Left ventricle myocardium inferior (tissue), 1 donor: ENCODE results near the gene GPRIN1. TPM values are rescaled to one million over a fixed set of nuclear protein-coding genes. Genes with fewer than 3 reads are reported as not detected.

ENCODE experiments used
- DNase-seq: peaks from one replicate; pipeline ENCODE4 v3.0.0-alpha.2; 2020
- H3K27ac ChIP-seq: fragments of 200-600 bp; replicated peaks from 2 replicates; pipeline ENCODE4 v1.8.0; 2021
- H3K27me3 ChIP-seq: fragments of 200-600 bp; 2 replicates; pipeline ENCODE4 v1.8.0; 2021; ENCODE audit warnings: low read depth
- H3K36me3 ChIP-seq: fragments of 200-600 bp; 2 replicates; pipeline ENCODE4 v1.8.0; 2021
- H3K4me1 ChIP-seq: fragments of 200-600 bp; 2 replicates; pipeline ENCODE4 v1.8.0; 2021
- H3K4me3 ChIP-seq: fragments of 200-600 bp; 2 replicates; pipeline ENCODE4 v1.8.0; 2021; ENCODE audit warnings: mild to moderate bottlenecking, moderate library complexity
- H3K9me3 ChIP-seq: fragments of 200-600 bp; replicated peaks from 2 replicates; pipeline ENCODE4 v1.8.0; 2021
- CTCF ChIP-seq: fragments of 200-600 bp; IDR thresholded peaks from 2 replicates; pipeline ENCODE4 v1.8.0; 2021; ENCODE audit warnings: antibody characterized with exemption, mild to moderate bottlenecking, borderline replicate concordance
- intact Hi-C: fragments of 100-400 bp; cut with micrococcal nuclease; formaldehyde crosslinking; loops from one replicate; pipeline ENCODE4 v1.11.0; 2022
- long read RNA-seq: library from polyadenylated mRNA; unstranded; transcript quantifications from one replicate; pipeline ENCODE4 v2.0.0, GENCODE V29; 2021
- total RNA-seq: library from RNA; stranded (reverse); fragmentation: NEBNext Ultra II Directional; extraction: Animal tissue kit (Norgen Biotek cat#: 25700); gene quantifications from one replicate; pipeline ENCODE4 v1.2.1, GENCODE V29; 2021
- donor health status: DM: no; HTN: yes; CAD: no; lungs with severe emphysema.

Gene GPRIN1
- total RNA-seq = 0.58 TPM
- long read RNA-seq, full-length matches to known transcripts = 2 of 3 reads
- long read RNA-seq, partial matches to known transcripts = 0 of 3 reads
- long read RNA-seq, other reads (novel, unspliced or antisense) = 1 of 3 reads

DNA sequence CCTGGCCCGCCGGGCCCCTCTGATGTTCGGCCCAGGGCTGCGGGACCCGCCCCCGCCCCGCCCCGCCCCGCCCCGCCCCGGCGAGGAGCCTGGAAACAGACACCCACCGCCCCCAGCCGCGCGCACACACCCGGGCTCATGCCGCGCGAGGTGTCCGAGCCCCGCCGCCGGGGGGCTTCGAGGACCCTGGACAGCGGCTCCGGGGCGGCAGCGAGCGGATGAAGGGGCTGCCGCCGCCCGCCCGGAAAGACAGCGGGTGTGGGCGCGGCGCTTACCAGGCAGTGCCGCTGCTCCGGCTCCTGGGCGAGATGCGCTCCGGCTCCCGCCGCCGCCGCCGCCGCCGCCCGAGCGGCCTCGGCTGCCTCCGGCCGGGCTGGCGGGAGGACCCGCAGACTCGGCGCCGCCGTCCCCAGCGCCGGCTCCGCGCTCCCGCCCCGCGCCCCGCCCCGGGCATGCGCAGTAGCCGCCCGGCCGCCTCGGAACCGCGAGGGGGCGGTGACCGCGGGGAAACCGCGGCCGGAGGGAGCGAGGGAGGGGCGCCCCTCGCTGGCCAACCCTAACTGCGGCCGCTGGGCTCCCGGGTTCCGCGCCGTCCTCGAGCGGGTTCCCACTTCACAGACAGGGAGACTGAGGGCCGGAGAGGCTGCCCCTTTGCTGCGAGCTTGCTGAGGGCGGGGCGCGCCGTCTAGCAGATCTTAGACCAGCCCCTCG is at the start of gene GPRIN1:
Gene GPRIN1, minus strand, starts transcription at position 433 of the 711 bp plus-strand sequence. CDS start 10,322 bp downstream, outside the sequence.
- H3K4me1 ChIP-seq = peaks cover 16% of the 10 kb centered on the region
- H3K27ac ChIP-seq = peak within 1 kb of the TSS; percentile 33
- no peaks in the 10 kb centered on the region for H3K36me3 ChIP-seq
- intact Hi-C loops = no loop called here
- H3K9me3 ChIP-seq = no peaks in the 10 kb centered on the region
- DNase-seq = peak; percentile 48
- H3K27me3 ChIP-seq = peaks cover 57% of the 10 kb centered on the region
- peak within 1 kb of the TSS; percentile 73 for H3K4me3 ChIP-seq
- peak; percentile 50 for TF ChIP-seq CTCF

DNA sequence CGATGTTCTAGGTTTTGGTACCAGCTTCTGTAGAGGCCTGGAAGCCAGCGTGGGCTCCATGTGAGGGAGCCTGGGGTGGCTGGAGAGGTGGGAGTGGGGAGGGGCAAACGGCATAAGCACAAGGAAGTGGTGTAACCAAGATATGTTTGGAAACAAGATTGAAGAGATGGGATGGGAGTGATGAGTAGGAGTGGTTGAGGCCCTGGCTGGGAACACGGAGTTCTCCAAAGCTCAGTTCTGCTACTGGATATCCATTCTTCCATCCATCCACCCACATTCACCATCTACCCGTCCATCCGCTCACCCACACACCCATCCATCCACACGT is 49.5 kb upstream of the GPRIN1 start:
- Histone ChIP-seq H3K4me3 (no peak overlapping the region), H3K9me3 (no peaks in the 10 kb centered on the region), H3K27me3 (peaks cover 25% of the 10 kb centered on the region), H3K36me3 (peaks cover 21% of the 10 kb centered on the region), H3K4me1 (peaks cover 19% of the 10 kb centered on the region), H3K27ac (peak overlapping the region; percentile 28)
- intact Hi-C loops = no loop called here
- no peak for TF ChIP-seq CTCF
- no peak for DNase-seq

- Histone ChIP-seq H3K27ac (peak overlapping the region; percentile 28), H3K36me3 (peaks cover 26% of the 10 kb centered on the region), H3K9me3 (no peaks in the 10 kb centered on the region), H3K4me3 (peak overlapping the region; percentile 22), H3K27me3 (peaks cover 19% of the 10 kb centered on the region), H3K4me1 (peaks cover 19% of the 10 kb centered on the region)
- intact Hi-C loops = no loop called here
- TF ChIP-seq CTCF = no peak
- DNase-seq = no peak
These were observed 49.0 kb upstream of the GPRIN1 start for GRCh38 chr5:176658817-176659511.

DNA sequence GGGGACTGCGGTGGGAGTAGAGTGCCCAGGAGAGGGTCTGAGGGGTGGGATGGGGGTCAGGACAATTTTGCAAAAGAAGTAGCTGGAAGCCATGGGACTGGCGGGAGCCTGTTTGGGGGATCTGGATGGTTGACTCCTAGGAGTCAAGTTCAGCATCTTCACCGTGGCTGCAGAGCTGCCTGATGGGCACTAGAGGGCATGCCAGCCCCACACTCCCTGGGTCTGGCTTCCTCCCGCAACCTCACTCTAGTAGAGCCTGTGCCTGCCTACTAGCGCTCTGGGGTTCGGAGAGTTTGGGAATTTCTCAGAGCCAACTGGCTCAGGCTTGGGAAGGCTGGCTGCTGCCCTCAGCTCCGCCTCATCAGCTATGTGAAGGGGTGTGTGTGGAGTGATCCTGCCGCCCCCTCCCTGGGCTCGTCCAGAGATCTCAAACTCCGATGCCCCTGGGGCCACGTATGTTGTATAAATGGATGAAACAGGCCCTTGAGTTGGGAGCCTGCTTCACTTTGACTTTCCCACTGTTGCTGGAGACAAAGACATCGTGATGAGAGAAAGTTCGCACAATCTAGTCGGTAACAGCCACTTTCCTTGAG is 48.1 kb upstream of the GPRIN1 start:
- peaks cover 11% of the 10 kb centered on the region for H3K27me3 ChIP-seq
- H3K4me1 ChIP-seq = peaks cover 19% of the 10 kb centered on the region
- no peak overlapping the region for H3K27ac ChIP-seq
- no peak overlapping the region for H3K4me3 ChIP-seq
- peaks cover 34% of the 10 kb centered on the region for H3K36me3 ChIP-seq
- intact Hi-C loops = no loop called here
- H3K9me3 ChIP-seq = no peaks in the 10 kb centered on the region
- TF ChIP-seq CTCF = peak; percentile 91
- DNase-seq = peak; percentile 60

DNA sequence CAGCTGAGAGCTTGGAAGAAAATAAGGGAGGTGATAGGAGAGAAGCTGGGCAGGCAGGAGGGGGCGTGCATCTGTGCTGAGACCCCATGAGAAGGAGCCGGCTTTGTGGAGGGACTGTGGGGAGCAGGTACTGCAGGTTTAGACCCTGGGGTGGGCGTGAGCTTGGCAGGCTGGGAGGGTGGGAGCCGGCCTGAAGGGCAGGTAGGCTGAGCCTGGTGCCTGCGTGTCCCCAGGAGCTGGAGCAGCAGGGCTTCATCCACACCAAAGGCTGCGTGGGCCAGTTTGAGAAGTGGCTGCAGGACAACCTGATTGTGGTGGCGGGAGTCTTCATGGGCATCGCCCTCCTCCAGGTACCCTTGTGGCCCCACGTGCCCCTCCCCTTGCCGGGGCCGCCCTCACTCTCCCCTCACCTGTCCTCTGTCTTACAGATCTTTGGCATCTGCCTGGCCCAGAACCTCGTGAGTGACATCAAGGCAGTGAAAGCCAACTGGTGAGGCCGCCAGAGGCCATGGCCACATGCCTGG is 46.6 kb upstream of the GPRIN1 start:
- Histone ChIP-seq H3K4me3 (no peak overlapping the region), H3K27ac (no peak overlapping the region), H3K27me3 (no peaks in the 10 kb centered on the region), H3K4me1 (peaks cover 19% of the 10 kb centered on the region), H3K36me3 (peaks cover 40% of the 10 kb centered on the region), H3K9me3 (no peaks in the 10 kb centered on the region)
- TF ChIP-seq CTCF = no peak
- intact Hi-C loops = no loop called here
- DNase-seq = no peak
